Keratinocyte (primary cell): ENCODE results near the gene SMNDC1.
"Not testable (repeated sequence)": the region's sequence is repeated elsewhere in the genome, so short reads cannot be mapped to it uniquely, and the experiment has no call there.

Experiments
- CTCF ChIP-seq, 3 experiments: IDR thresholded peaks in 1 of 3; conservative IDR thresholded peaks in 1 of 3; optimal IDR thresholded peaks in 1 of 3; 2 replicates in 2 of 3; 3 replicates in 1 of 3; pipeline versions ENCODE3 to v1.5.1; 2011; ENCODE audit warnings: low read length in 3 of 3, mild to moderate bottlenecking in 3 of 3, moderate library complexity in 2 of 3, control low read depth in 1 of 3, inconsistent platforms in 1 of 3; ENCODE audit not compliant: insufficient read depth in 2 of 3; ENCODE audit errors: extremely low read depth in 1 of 3
- EZH2 ChIP-seq: IDR thresholded peaks from one replicate; pipeline ENCODE4 v1.6.1; 2012; ENCODE audit warnings: inconsistent platforms, mild to moderate bottlenecking, low read length, moderate library complexity

DNA sequence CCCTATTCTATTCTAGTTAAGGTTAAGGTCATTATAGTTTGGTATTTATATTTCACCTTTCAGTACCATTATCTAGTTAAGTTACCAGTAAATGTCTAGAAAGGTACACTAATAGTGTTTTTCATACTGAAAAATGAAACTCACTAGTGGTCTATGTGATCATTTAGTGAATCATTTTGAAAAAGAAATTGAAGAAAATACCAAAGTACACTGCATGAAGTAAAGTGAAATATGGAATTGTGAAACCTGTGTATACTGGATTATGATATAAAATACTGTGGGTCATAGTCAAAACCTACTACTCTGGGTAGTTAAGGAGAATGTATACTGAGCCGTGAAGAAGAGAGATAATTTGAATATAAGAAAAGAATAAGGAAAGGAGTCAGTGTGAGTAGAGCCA is 53.3 kb downstream of the SMNDC1 start:
- not testable (repeated sequence) for TF ChIP-seq CTCF (optimal IDR thresholded peaks at IDR 0.05 in 1 of 3, IDR thresholded peaks at IDR 0.05 in 1 of 3, conservative IDR thresholded peaks at IDR 0.05 in 1 of 3; ENCODE audit: extremely low read depth in 1 of 3, insufficient read depth in 2 of 3, low read length in 3 of 3); EZH2
